ENCODE results near the gene HOXB2. TPM values are rescaled to one million over a fixed set of nuclear protein-coding genes. Genes with fewer than 3 reads are reported as not detected.

Gene HOXB2
- total and polyA plus RNA-seq, 9 of the 15 experiments (the other 6 are each of a cell fraction or from before 2014, with no cell fraction given) = 2.1 to 97.7 (median 21.2) TPM

DNA sequence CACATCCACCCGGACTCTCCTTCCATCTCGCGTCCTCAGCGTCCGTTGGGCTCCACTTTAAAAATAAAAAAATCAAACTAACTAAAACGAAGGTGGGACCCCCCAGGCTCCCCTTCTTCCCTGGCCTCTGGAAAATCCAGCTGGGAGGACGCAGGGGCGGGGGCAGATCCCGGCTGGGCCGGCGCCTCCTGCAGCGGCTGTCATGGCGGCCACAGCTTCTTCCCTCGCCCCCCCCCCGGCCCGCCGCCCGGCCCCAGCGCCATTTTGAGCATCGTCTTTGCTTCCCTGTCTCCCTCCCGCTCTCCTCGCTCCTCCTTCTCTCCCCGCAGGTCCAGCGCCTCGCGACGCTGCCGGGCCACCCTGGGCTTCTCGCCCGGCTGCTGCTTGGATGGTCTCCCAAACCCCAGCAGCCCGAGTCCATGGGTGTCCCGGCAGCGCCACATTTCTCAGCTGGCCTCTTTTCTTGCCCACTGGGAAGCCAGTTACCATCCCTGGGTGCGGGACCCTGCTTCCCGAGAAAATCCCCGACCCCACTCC, 3.3 kb downstream of the HOXB2 start (continued):
- TF ChIP-seq NR2C2 (CRISPR knock-in tag; IDR thresholded peaks at IDR 0.05) (no peak), NR2C2 (tag; IDR thresholded peaks at IDR 0.05) (no peak), NFE2L1 (tag; IDR thresholded peaks at IDR 0.05; ENCODE audit: borderline replicate concordance, low read depth) (no peak), FOXP1 (CRISPR knock-in tag; IDR thresholded peaks at IDR 0.05) (no peak), ZBED1 (IDR thresholded peaks at IDR 0.05) (no peak), MECOM (CRISPR knock-in tag; IDR thresholded peaks at IDR 0.05) (no peak), ARID2 (IDR thresholded peaks at IDR 0.05) (no peak), ATF6 (CRISPR knock-in tag; IDR thresholded peaks at IDR 0.05) (no peak), ZNF197 (CRISPR knock-in tag; IDR thresholded peaks at IDR 0.05; ENCODE audit: low read depth) (no peak), SUPT5H (IDR thresholded peaks at IDR 0.05) (peak; percentile 66; the same call in 1 of the 2 replicates), CSDE1 (IDR thresholded peaks at IDR 0.05) (peak in 1 of 2 experiments; percentile 75; a peak in 1 of 4 replicates), USF2 (CRISPR knock-in tag; IDR thresholded peaks at IDR 0.05) (no peak), TARDBP (IDR thresholded peaks at IDR 0.05) (no peak), SIN3A (IDR thresholded peaks at IDR 0.05; ENCODE audit: borderline replicate concordance in 2 of 2, control insufficient read depth in 1 of 2, low read depth in 2 of 2, low read length in 2 of 2) (peak in 1 of 2 experiments; percentile 7; a peak in 1 of 4 replicates), EP300 (IDR thresholded peaks at IDR 0.05; ENCODE audit: low read length) (no peak), ZNF282 (CRISPR knock-in tag; IDR thresholded peaks at IDR 0.05) (no peak), SMC3 (conservative IDR thresholded peaks at IDR 0.05; ENCODE audit: insufficient read depth, low read depth, low read length) (no peak)
- TF ChIP-seq, protein P1, sequence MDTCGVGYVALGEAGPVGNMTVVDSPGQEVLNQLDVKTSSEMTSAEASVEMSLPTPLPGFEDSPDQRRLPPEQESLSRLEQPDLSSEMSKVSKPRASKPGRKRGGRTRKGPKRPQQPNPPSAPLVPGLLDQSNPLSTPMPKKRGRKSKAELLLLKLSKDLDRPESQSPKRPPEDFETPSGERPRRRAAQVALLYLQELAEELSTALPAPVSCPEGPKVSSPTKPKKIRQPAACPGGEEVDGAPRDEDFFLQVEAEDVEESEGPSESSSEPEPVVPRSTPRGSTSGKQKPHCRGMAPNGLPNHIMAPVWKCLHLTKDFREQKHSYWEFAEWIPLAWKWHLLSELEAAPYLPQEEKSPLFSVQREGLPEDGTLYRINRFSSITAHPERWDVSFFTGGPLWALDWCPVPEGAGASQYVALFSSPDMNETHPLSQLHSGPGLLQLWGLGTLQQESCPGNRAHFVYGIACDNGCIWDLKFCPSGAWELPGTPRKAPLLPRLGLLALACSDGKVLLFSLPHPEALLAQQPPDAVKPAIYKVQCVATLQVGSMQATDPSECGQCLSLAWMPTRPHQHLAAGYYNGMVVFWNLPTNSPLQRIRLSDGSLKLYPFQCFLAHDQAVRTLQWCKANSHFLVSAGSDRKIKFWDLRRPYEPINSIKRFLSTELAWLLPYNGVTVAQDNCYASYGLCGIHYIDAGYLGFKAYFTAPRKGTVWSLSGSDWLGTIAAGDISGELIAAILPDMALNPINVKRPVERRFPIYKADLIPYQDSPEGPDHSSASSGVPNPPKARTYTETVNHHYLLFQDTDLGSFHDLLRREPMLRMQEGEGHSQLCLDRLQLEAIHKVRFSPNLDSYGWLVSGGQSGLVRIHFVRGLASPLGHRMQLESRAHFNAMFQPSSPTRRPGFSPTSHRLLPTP (IDR thresholded peaks at IDR 0.05; ENCODE audit: borderline replicate concordance, extremely low read depth, insufficient read length) = no peak
- TF ChIP-seq, protein P2, sequence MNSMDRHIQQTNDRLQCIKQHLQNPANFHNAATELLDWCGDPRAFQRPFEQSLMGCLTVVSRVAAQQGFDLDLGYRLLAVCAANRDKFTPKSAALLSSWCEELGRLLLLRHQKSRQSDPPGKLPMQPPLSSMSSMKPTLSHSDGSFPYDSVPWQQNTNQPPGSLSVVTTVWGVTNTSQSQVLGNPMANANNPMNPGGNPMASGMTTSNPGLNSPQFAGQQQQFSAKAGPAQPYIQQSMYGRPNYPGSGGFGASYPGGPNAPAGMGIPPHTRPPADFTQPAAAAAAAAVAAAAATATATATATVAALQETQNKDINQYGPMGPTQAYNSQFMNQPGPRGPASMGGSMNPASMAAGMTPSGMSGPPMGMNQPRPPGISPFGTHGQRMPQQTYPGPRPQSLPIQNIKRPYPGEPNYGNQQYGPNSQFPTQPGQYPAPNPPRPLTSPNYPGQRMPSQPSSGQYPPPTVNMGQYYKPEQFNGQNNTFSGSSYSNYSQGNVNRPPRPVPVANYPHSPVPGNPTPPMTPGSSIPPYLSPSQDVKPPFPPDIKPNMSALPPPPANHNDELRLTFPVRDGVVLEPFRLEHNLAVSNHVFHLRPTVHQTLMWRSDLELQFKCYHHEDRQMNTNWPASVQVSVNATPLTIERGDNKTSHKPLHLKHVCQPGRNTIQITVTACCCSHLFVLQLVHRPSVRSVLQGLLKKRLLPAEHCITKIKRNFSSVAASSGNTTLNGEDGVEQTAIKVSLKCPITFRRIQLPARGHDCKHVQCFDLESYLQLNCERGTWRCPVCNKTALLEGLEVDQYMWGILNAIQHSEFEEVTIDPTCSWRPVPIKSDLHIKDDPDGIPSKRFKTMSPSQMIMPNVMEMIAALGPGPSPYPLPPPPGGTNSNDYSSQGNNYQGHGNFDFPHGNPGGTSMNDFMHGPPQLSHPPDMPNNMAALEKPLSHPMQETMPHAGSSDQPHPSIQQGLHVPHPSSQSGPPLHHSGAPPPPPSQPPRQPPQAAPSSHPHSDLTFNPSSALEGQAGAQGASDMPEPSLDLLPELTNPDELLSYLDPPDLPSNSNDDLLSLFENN (IDR thresholded peaks at IDR 0.05; ENCODE audit: low read depth in 2 of 2, low read length in 2 of 2) = no peak
